Measurements from ENCODE around the gene ZNF438. TPM values are rescaled to one million over a fixed set of nuclear protein-coding genes. Genes with fewer than 3 reads are reported as not detected.

The ZNF438 gene
- total and polyA plus RNA-seq, 2 donors, result 8.6 to 11.5 TPM

- Histone ChIP-seq H3K4me1 (ENCODE audit: insufficient read depth) (no peaks in the 10 kb centered on the region), H3K36me3 (ENCODE audit: insufficient read depth) (no peaks in the 10 kb centered on the region), H3K27ac (ENCODE audit: low read depth) (no peak overlapping the region), H3K4me3 (ENCODE audit: low read depth, low read length) (no peak overlapping the region)
- no peak for DNase-seq (ENCODE audit: extremely low spot score)
Observed at GRCh38 chr10:30825495-30825894, 206.2 kb downstream of the ZNF438 start.

- Histone ChIP-seq H3K4me1 (ENCODE audit: insufficient read depth) (no peaks in the 10 kb centered on the region), H3K27ac (ENCODE audit: low read depth) (no peak overlapping the region), H3K36me3 (ENCODE audit: insufficient read depth) (no peaks in the 10 kb centered on the region), H3K4me3 (ENCODE audit: low read depth, low read length) (no peak overlapping the region)
- 98% methylated on average over 3 of the region's 3 CpGs for WGBS
- DNase-seq (ENCODE audit: extremely low spot score), result no peak
Observed at GRCh38 chr10:30825022-30825421, 206.6 kb downstream of the ZNF438 start.

GRCh38 chr10:30823651-30824050 is 208.0 kb downstream of the ZNF438 start:
- 97% methylated on average over 2 of the region's 2 CpGs for WGBS
- Histone ChIP-seq H3K4me3 (ENCODE audit: low read depth, low read length) (no peak overlapping the region), H3K27ac (ENCODE audit: low read depth) (no peak overlapping the region), H3K36me3 (ENCODE audit: insufficient read depth) (no peaks in the 10 kb centered on the region), H3K4me1 (ENCODE audit: insufficient read depth) (no peaks in the 10 kb centered on the region)
- no peak for DNase-seq (ENCODE audit: extremely low spot score)

- H3K27ac ChIP-seq (ENCODE audit: low read depth), result no peak overlapping the region
- no peak for DNase-seq (ENCODE audit: extremely low spot score)
- no peaks in the 10 kb centered on the region for H3K36me3 ChIP-seq (ENCODE audit: insufficient read depth)
- WGBS, result 93% methylated on average over 10 of the region's 10 CpGs
- no peak overlapping the region for H3K4me3 ChIP-seq (ENCODE audit: low read depth, low read length)
- H3K4me1 ChIP-seq (ENCODE audit: insufficient read depth), result no peaks in the 10 kb centered on the region
Observed at GRCh38 chr10:30822693-30823465, 208.8 kb downstream of the ZNF438 start.

- peak; percentile 65 for DNase-seq (ENCODE audit: extremely low spot score)
- H3K27ac ChIP-seq (ENCODE audit: low read depth), result peak overlapping the region; percentile 64
Observed at GRCh38 chr10:30821994-30822692, 209.5 kb downstream of the ZNF438 start.

GRCh38 chr10:30821261-30821993 is 210.2 kb downstream of the ZNF438 start:
- Histone ChIP-seq H3K36me3 (ENCODE audit: insufficient read depth) (no peaks in the 10 kb centered on the region), H3K27ac (ENCODE audit: low read depth) (peak overlapping the region; percentile 64), H3K4me1 (ENCODE audit: insufficient read depth) (no peaks in the 10 kb centered on the region), H3K4me3 (ENCODE audit: low read depth, low read length) (no peak overlapping the region)
- 51% methylated on average over 10 of the region's 10 CpGs for WGBS
- DNase-seq (ENCODE audit: extremely low spot score), result no peak

More at GRCh38 chr10:30821994-30822692, 209.5 kb downstream of the ZNF438 start:
- no peak overlapping the region for H3K4me3 ChIP-seq (ENCODE audit: low read depth, low read length)
- WGBS, result 64% methylated on average over 17 of the region's 17 CpGs
- H3K36me3 ChIP-seq (ENCODE audit: insufficient read depth), result no peaks in the 10 kb centered on the region
- no peaks in the 10 kb centered on the region for H3K4me1 ChIP-seq (ENCODE audit: insufficient read depth)

- H3K36me3 ChIP-seq (ENCODE audit: insufficient read depth), result no peaks in the 10 kb centered on the region
- WGBS, result 29% methylated on average over 10 of the region's 10 CpGs
- H3K27ac ChIP-seq (ENCODE audit: low read depth), result peak overlapping the region; percentile 44
- DNase-seq (ENCODE audit: extremely low spot score), result peak; percentile 63
- no peak overlapping the region for H3K4me3 ChIP-seq (ENCODE audit: low read depth, low read length)
- H3K4me1 ChIP-seq (ENCODE audit: insufficient read depth), result no peaks in the 10 kb centered on the region
Observed at GRCh38 chr10:30820261-30820991, 211.2 kb downstream of the ZNF438 start.

GRCh38 chr10:30819341-30820181 is 212.1 kb downstream of the ZNF438 start:
- Histone ChIP-seq H3K4me1 (ENCODE audit: insufficient read depth) (no peaks in the 10 kb centered on the region), H3K27ac (ENCODE audit: low read depth) (peak overlapping the region; percentile 33), H3K4me3 (ENCODE audit: low read depth, low read length) (no peak overlapping the region), H3K36me3 (ENCODE audit: insufficient read depth) (no peaks in the 10 kb centered on the region)
- 29% methylated on average over 15 of the region's 15 CpGs for WGBS
- DNase-seq (ENCODE audit: extremely low spot score), result no peak

- Histone ChIP-seq H3K4me3 (ENCODE audit: low read depth, low read length) (no peak overlapping the region), H3K4me1 (ENCODE audit: insufficient read depth) (no peaks in the 10 kb centered on the region), H3K27ac (ENCODE audit: low read depth) (peak overlapping the region; percentile 3), H3K36me3 (ENCODE audit: insufficient read depth) (no peaks in the 10 kb centered on the region)
- WGBS, result 58% methylated on average over 17 of the region's 17 CpGs
- no peak for DNase-seq (ENCODE audit: extremely low spot score)
Observed at GRCh38 chr10:30818854-30819253, 212.8 kb downstream of the ZNF438 start.

GRCh38 chr10:30818010-30818660 is 213.5 kb downstream of the ZNF438 start:
- no peak for DNase-seq (ENCODE audit: extremely low spot score)
- Histone ChIP-seq H3K4me1 (ENCODE audit: insufficient read depth) (no peaks in the 10 kb centered on the region), H3K4me3 (ENCODE audit: low read depth, low read length) (no peak overlapping the region)

GRCh38 chr10:30817541-30817940 is 214.1 kb downstream of the ZNF438 start:
- no peak overlapping the region for H3K27ac ChIP-seq (ENCODE audit: low read depth)
- 73% methylated on average over 5 of the region's 5 CpGs for WGBS
- no peak overlapping the region for H3K4me3 ChIP-seq (ENCODE audit: low read depth, low read length)
- no peaks in the 10 kb centered on the region for H3K36me3 ChIP-seq (ENCODE audit: insufficient read depth)
- DNase-seq (ENCODE audit: extremely low spot score), result no peak
- H3K4me1 ChIP-seq (ENCODE audit: insufficient read depth), result no peaks in the 10 kb centered on the region

More at GRCh38 chr10:30818010-30818660, 213.5 kb downstream of the ZNF438 start:
- WGBS, result 52% methylated on average over 12 of the region's 12 CpGs
- Histone ChIP-seq H3K27ac (ENCODE audit: low read depth) (no peak overlapping the region), H3K36me3 (ENCODE audit: insufficient read depth) (no peaks in the 10 kb centered on the region)

GRCh38 chr10:30816820-30817171 is 214.9 kb downstream of the ZNF438 start:
- no peak overlapping the region for H3K27ac ChIP-seq (ENCODE audit: low read depth)
- no peaks in the 10 kb centered on the region for H3K36me3 ChIP-seq (ENCODE audit: insufficient read depth)
- no peak for DNase-seq (ENCODE audit: extremely low spot score)
- no peaks in the 10 kb centered on the region for H3K4me1 ChIP-seq (ENCODE audit: insufficient read depth)
- WGBS, result 53% methylated on average over 3 of the region's 3 CpGs
- no peak overlapping the region for H3K4me3 ChIP-seq (ENCODE audit: low read depth, low read length)
